ENCODE data around the gene ZNF708.
"Not testable (repeated sequence)": the region's sequence is repeated elsewhere in the genome, so short reads cannot be mapped to it uniquely, and the experiment has no call there.

The ZNF708 gene

DNA sequence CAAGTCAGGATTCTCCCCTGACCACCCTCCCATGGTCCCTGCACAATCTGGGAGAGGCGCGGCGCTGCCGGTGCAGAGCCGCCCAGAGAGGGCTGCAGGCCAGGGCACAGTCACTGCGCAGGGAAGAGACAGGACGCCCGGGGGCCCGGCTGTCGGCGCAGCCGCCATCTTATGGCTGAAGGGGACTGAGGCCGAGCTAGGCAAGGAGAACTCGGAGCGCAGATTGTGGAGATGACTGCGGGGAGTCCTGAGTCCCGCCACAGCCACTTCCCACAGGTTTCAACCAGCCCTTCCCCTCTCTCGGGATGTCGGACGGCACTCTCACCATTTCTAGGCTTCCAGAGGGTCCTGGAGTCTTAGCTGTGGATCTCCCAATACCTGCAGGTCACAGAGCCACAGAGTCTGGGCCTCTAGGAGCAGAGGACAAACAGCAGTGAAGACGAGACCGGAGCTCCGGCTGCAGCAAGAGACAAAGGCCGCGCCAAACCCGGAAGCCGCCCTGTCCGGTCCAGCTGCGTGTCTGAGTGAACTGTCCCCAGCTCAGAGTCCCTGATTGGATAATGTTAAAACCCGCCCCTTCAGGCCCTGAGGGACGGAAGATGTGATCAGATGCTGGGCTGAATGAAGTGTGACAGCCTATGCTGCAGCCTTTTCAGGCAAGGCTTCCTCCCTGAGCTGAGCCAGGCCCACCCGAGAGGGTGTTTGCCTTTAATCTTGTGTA lies at the start of gene ZNF708:
TSS of gene ZNF708 (minus strand) at position 526 of the 721 bp plus-strand sequence. CDS start at position 328, 198 bp downstream.
- peak; percentile 90 for DNase-seq

- no peak for DNase-seq
Observed at GRCh38 chr19:21362291-21362690, 33.1 kb upstream of the ZNF708 start.

DNA sequence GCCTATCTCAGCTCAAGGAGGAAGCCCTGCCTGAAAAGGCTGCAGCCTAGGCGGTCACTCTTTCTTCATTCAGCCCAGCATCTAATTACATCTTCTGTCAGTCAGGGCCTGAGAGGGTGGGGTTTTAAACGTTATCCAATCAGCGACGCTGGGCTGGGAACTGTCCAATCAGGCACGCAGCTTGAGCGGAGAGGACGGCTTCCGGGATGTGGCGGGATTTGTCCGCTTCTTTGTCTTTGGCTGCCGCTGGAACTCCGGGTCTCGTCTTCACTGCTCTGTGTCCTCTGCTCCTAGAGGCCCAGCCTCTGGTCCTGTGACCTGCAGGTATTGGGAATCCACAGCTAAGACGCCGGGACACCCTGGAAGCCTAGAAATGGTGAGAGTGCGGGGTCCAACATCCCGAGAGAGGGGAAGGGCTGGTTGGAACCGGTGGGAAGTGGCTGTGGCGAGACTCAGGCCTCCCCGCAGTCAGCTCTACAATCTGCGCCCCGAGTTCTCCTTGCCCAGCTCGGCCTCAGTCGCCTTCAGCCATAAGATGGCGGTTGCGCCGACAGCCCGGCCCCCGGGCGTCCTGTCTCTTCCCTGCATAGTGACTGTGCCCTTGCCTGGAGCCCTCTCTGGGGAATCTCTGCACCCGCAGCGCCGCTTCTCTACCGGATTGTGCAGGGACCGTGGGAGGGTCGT lies 29.7 kb upstream of the ZNF708 start, which contains the start of gene ZNF738:
TSS of gene ZNF738 (plus strand) at position 233 of the 684 bp plus-strand sequence. CDS start at position 374, 141 bp downstream.
- peak; percentile 95 for DNase-seq

DNA sequence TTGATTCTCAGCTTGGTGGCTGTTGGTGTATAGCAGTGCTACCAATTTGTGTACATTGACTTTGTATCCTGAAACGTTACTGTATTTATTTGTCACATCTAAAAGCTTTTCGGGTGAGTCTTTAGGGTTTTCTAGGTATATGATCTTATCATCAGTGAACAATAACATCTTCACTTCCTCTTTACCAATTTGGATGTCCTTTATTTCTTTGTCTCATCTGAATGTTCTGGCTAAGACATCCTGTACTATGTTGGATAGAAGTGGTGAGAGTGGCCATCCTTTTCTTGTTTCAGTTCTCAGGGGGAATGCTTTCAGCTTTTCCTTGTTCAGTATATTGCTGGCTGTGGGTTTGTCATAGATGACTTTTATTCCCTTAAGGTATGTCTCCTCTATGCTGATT lies 23.6 kb upstream of the ZNF708 start:
- no peak for DNase-seq

- not testable (repeated sequence) for DNase-seq
Observed at GRCh38 chr19:21344841-21345240, 15.6 kb upstream of the ZNF708 start.

DNA sequence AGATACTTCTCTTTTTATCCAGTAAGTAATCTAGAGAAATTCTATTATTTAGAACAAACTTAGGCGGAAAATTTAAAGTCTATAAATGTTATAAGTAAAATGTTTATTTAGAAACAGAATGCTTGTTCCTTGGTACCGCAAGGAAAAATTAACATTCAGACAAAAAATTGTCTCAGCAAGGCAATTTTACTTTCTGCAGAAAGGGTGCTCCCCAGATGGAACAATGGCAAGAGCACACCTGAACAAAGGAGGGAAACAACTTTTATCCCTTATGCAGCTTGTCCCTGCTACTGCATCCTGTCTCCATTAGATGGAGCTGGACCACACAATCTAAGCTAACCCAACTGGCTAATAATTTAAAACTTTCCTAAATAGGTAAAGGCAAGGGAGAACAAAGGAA lies 6.5 kb upstream of the ZNF708 start:
- no peak for DNase-seq

DNA sequence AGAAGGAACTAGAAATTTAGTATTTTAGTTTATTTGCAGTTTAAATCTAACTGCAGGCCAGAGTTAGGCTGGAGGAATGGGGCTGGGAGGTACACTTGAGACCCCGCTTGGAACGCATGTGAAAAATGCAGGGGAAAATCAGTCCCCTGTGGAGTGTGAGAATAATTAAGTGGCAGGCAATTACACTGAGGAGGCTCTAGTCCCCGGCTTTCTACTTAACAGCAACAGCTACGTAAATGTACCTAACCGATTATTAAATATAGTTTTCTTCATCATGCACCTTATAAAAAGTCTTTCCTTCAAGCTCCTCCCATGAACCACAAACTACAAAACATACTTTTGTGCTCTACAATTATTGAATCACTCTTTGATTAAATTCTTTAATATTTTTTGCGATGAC lies 804 bp downstream of the ZNF708 start:
- no peak for DNase-seq

DNA sequence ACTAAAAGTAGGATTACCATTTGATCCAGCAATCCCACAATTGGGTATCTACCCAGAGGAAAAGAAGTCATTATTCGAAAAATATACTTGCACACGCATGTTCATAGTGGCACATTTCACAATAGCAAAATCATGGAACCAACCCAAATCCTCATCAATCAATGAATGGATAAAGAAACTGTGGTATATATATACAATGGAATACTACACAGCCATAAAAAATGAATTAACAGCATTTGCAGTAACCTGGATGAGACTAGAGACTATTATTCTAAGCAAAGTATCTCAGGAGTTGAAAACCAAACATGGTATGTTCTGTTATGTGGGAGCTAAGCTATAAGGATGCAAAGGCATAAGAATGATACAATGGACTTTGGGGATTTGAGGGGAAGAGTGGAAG lies 3.0 kb downstream of the ZNF708 start:
- DNase-seq: no peak

- no peak for DNase-seq
Observed at GRCh38 chr19:21323000-21323399, 6.2 kb downstream of the ZNF708 start.

GRCh38 chr19:21322528-21322927 lies 6.7 kb downstream of the ZNF708 start:
- no peak for DNase-seq

GRCh38 chr19:21321996-21322395 lies 7.2 kb downstream of the ZNF708 start:
- DNase-seq: no peak

DNA sequence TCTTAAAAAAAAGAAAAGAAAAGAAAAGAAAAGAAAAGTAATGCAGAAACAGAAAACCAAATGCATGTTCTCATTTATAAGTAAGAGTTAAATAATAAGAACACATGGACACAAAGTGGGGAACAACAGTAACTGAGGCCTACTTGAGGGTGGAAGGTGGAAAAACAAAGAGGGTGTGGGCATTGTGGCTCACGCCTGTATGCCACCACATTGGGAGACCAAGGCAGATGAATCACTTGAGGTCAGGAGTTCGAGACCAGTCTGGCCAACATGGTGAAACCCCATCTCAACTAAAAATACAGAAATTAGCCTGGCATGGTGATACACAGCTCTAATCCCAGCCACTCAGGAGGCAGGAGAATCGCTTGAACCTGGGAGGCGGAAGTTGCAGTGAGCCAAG lies 8.1 kb downstream of the ZNF708 start:
- DNase-seq: no peak

DNA sequence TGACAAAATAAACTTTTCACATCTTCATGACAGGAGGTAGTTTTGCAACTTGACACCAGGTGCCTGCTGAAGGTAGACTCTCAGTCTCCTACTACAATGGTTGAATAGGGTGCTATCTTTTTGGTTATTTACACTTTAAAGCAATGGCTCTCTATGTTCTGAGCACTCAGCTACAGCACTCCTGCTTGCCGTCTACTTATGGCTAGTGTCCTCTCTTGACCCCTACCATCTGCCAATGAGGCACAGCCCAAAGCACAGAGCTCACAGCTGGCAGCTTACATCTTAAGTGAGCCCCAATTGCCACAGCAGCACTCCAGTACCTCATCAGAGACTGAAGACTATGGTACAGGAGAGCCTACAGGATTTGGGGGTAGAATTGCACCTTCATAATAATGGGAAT lies 11.4 kb downstream of the ZNF708 start:
- DNase-seq: no peak

GRCh38 chr19:21314676-21315075 lies 14.5 kb downstream of the ZNF708 start:
- no peak for DNase-seq

DNA sequence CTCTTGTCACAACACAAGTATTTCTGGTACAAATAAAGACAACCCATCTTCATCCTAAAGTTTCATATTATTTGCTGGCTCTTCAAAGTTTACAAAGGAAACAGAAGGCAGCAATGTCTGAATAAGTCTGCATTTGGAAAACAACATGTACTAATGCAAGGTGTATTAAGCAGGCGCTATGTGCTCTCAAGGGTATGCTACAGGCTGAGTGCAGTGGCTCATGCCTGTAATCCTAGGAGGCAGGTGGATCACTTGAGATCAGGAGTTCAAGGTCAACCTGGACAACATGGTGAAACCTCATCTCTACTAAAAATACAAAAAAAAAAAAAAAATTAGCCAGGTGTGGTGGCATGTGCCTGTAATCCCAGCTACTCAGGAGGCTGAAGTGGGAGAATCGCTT lies 16.4 kb downstream of the ZNF708 start:
- not testable (repeated sequence) for DNase-seq

GRCh38 chr19:21308773-21309172 lies 20.4 kb downstream of the ZNF708 start:
- DNase-seq: no peak

DNA sequence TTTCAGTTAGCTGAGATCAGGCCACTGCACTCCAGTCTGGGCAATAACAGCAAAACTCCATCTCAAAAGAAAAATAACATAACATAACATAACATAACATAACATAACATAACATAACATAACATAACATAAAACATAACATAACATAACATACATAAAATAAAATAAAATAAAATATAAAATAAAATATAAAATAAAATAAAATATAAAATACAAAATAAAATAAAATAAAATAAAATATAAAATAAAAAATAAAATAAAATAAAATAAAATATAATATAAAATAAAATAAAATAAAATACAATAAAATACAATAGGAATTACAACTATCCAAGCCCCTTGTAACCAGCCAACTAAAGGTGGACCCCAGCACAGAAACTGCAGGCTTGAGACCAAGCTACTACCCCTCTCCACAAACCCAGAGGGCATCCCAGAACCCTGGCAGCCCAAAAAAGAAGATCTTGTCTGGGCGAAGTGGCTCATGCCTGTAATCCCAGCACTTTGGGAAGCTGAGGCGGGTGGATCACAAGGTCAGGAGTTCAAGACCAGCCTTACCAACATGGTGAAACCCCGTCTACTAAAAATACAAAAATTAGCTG lies 22.2 kb downstream of the ZNF708 start:
- DNase-seq: not testable (repeated sequence)

DNA sequence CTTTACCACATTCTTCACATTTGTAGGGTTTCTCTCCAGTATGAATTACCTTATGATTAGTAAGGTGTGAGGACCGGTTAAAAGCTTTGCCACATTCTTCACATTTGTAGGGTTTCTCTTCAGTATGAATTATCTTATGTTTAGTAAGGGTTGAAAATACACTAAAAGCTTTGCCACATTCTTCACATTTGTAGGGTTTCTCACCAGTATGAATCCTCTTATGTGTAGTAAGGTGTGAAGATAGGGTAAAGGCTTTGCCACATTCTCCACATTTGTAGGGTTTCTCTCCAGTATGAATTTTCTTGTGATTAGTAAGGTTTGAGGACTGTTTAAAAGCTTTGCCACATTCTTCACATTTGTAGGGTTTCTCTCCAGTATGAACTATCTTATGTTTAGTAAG lies 35.4 kb downstream of the ZNF708 start:
- DNase-seq: not testable (repeated sequence)

- DNase-seq: no peak
Observed at GRCh38 chr19:21269813-21270212, 59.4 kb downstream of the ZNF708 start.

GRCh38 chr19:21264891-21265290 lies 64.3 kb downstream of the ZNF708 start:
- no peak for DNase-seq

- DNase-seq: no peak
Observed at GRCh38 chr19:21264416-21264815, 64.8 kb downstream of the ZNF708 start.

DNA sequence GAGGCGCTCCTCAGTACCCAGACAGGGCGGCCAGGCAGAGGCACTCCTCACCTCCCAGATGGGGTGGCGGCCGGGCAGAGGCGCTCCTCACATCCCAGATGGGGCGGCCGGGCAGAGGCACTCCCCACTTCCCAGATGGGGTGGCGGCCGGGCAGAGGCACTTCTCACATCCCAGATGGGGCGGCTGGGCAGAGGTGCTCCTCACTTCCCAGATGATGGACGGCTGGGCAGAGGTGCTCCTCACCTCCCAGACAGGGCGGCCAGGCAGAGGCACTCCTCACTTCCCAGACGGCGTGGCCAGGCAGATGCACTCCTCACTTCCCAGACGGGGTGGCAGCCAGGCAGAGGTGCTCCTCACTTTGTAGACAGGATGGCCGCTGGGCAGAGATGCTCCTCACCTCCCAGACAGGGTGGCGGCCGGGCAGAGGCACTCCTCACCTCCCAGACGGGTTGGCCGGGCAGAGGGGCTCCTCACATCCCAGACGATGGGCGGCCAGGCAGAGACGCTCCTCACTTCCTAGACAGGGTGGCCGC lies 68.3 kb downstream of the ZNF708 start:
- DNase-seq: not testable (repeated sequence)

GRCh38 chr19:21260164-21260847 lies 68.9 kb downstream of the ZNF708 start:
- DNase-seq: no peak

Measured in right forelimb (tissue), 1 donor.